ENCODE data around the gene DPY19L1.
"Not testable (repeated sequence)": the region's sequence is repeated elsewhere in the genome, so short reads cannot be mapped to it uniquely, and the experiment has no call there.

DPY19L1 gene

DNA sequence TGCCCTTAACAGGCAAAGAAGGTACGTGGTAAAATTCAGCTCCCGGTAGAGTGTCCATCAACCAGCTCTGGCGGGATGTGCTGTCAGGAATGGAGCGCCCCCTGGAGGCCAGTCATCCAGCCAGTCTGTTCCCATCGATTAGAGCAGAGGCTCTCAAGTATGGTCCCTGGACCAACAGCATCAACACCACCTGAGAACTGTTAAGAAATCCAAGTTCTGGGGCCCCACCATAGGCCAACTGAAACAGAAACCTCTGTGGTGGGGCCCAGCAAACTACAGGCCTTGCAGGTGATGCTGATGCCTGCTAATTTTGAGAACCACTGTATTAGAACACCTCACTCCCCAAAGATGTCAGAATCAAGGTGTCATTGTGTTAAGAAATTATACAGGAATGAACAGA lies 109.2 kb downstream of the DPY19L1 start:
- DNase-seq (ENCODE audit: low read depth in 2 of 2, low spot score in 1 of 2): peak in 1 of 2 donors; percentile 4

DNA sequence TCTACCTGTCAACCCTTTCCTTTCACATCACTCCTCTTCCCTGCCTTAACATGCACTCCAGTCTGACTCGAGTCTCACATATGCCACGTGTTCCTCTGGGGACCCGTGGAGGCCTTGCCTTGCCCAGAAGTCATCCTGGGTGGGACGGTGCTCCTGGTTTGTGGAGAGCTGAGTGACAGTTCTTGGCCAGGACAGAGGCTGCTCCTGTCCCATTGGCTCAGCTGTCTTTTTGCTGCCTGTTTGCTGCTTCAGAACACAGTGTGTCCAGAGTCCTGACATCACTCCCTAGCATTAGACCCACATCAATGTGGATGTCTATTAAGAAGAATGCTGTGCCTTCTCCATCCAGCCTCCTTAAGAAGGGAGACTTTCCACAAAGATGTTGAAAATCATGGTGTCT lies 116.8 kb downstream of the DPY19L1 start:
- not testable (repeated sequence) for DNase-seq (ENCODE audit: low read depth in 2 of 2, low spot score in 1 of 2)

DNA sequence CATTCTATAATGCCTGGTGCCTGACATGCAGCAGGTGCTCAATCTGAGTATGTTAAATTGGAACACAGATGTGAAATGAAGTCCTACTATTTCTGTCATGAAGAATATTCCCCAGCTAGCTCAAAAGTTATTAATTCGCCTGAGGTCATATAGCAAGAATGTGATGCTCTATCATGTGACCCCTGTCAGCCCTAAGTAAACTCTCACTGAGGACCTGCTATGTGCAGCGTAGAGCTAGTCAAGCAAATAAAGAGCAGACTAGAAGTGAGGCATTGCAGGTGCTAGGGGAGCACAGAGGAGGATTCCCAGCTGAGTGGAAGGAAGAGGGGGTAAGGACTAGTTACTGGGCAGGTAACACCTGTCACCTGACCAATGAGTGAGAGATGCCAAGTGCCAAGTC lies 118.2 kb downstream of the DPY19L1 start:
- not testable (repeated sequence) for DNase-seq (ENCODE audit: low read depth in 2 of 2, low spot score in 1 of 2)

DNA sequence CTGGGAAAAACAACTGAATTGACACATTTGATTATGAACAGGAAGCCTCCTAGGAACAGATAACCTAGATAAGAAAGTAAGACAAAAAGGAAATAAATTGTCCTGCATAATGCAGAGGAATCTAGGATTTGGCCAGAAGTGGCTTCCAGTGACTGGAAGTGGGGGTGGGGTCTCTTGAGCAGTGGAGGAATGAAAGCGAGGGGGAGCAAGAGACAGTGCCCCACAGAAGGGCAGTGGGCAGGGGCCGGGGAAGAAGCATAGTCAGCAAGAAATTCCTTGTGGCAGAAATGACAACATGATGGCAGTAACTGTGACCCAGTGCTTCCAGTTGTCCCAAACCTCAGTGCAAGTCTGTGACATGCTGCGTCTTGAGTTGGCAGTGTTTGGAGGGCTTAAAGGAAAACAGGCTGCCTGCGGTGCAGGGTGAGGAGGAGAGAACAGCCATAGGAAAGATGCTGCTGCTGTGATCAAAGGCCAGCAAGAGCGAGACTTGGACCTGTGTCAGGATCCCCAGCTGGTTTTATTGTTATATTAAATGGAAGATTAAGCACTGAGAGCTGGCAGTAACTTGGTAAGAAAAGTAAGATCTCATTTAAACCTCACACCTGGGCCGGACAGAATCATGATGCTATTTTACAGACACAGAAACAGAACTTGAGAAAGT lies 119.0 kb downstream of the DPY19L1 start:
- DNase-seq (ENCODE audit: low read depth in 2 of 2, low spot score in 1 of 2): not testable (repeated sequence)

DNA sequence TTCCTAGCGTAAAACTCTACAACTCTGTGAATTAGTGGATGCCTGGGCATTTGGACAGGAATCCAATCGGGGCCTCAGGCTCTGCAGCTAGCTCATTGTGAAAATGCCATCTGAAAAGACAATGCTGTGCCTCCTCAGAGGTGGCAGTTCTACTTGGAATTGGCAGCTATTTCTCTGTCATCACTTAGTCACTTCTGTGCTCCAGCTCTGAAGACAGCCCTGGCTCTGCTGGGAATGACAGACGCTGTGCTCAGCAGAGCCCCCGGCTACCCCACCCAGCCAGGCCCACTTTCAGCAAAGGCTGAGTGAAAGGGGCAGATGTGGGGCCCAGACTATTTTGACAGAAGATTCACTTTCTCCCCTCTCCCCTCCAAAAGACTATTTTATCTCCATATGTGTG lies 119.8 kb downstream of the DPY19L1 start:
- not testable (repeated sequence) for DNase-seq (ENCODE audit: low read depth in 2 of 2, low spot score in 1 of 2)

DNA sequence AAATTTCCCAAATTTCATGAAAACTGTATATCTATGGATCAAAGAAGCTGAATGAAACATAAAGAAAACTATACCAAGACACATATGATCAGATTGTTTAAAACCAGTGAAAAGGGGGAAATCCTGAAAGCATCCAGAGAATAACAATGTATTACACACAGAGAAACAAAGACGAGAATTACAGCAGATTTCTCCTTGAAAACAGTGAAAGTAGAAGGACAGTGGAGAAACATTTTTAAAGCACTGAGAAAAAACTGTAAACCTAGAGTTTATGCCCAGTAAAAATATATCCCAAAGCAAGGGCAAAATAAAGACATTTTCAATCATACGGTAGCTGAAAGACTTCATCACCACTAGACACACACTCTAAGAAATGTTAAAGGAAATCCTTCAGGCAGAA lies 121.0 kb downstream of the DPY19L1 start:
- no peak for DNase-seq (ENCODE audit: low read depth in 2 of 2, low spot score in 1 of 2)

DNA sequence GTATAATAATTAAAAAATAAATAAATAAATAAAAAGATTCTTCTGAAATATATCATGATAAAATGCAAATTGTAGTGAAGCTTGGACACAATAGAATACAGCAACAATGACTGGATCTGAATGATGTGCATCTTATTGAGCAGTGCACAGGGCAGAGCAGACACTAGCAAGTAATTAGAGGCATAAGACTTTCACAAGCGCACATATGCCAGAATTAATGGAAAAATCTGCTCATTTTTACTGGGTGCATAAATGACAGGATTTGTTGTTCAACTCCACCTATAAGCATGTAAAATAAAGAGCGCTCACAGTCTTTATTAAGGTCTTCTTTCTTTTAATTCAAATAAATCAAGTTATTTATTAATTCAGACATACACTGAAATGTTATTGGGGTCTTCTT lies 125.0 kb downstream of the DPY19L1 start:
- DNase-seq (ENCODE audit: low read depth in 2 of 2, low spot score in 1 of 2): no peak

DNA sequence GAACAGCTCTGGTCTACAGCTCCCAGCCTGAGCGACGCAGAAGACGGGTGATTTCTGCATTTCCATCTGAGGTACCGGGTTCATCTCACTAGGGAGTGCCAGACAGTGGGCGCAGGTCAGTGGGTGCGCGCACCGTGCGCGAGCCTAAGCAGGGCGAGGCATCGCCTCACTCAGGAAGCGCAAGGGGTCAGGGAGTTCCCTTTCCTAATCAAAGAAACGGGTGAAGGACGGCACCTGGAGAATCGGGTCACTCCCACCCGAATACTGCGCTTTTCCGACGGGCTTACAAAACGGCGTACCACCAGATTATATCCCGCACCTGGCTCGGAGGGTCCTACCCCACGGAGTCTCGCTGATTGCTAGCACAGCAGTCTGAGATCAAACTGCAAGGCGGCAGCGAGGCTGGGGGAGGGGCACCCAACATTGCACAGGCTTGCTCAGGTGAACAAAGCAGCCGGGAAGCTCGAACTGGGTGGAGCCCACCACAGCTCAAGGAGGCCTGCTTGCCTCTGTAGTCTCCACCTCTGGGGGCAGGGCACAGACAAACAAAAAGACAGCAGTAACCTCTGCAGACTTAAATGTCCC lies 130.9 kb downstream of the DPY19L1 start:
- not testable (repeated sequence) for DNase-seq (ENCODE audit: low read depth in 2 of 2, low spot score in 1 of 2)

DNA sequence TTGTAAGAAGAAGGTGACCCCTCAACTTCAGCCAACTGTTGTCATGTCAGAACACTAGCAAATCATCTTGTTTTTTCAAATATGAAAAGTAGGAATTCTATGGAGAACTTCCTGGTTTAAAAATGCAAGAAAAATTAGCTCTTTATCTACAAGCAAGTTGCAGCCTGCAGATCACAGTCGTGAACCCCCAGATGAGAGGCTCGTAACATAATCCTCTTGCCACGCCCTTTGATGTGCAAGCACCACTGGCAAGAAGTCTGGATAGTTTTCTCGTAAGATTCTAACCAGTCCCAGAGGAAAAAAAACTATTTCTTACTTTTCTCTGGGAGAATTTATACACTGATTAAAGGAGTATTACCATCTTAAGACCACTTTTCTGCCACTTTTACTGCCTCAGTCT lies 132.3 kb downstream of the DPY19L1 start:
- DNase-seq (ENCODE audit: low read depth in 2 of 2, low spot score in 1 of 2): no peak

DNA sequence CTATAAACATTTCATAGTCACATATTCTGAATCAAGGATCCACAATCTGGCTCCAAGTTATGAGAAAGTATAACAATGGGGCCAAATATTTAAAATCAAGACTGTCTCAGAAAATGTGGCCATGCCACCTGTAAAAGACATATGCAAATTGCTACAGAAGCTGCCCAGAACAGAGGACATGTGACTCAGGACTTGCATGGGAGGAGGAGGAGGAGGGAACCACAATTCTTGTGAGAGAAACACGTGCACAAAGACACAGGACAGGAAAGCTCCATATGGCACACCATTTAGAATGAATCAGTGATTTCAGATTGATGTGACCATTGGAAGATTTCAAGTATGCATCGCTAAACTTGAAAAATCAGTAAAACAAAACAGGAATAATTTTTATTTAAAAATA lies 133.4 kb downstream of the DPY19L1 start:
- DNase-seq (ENCODE audit: low read depth in 2 of 2, low spot score in 1 of 2): not testable (repeated sequence)

DNA sequence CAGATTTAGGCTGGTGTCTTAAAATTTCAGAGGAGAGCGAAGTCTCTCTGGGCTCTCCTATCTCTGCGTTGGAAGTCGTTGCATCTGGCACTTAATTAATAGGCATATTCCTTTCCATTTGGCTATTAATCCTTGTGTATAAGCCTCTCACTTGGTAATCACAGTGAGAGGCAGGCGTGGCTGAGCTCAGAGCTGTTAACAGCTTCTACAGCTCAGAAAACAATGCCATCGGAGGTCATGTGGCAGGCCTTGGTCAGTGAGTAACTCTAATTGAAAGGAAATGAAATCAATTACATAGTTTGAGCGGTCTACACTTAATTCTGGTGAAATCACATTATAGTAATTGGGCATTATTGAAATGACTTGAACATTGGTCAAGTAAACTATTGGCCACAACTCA lies 135.1 kb downstream of the DPY19L1 start:
- DNase-seq (ENCODE audit: low read depth in 2 of 2, low spot score in 1 of 2): no peak

DNA sequence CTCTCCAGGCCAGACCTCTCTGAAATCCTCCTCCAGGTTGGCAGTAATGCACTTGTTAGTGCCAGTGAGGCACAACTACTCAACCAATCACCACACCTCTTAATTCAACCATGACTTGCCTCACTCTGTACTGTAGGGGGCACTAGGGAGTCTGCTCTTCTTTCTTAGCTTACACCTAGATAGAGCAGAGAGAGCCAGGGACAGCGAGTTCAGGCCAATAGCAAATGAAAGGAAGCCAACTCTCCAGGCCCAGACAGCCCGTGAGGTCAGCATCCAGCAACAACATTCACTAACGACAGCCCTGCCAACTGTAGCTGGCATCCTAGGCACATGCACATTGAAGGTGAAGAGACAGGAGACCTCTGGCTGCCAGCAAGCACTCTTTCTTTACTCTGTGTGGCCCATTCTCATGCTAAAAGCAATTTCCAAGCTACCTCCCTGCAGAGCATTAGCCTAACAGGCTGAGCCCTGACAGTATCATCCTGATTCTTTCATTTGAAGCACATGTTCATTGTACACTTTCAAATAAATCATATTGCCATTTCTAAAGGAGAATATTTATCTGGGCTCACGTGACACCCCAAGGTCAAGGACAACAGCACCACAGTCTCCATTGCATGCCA lies 136.3 kb downstream of the DPY19L1 start:
- no peak for DNase-seq (ENCODE audit: low read depth in 2 of 2, low spot score in 1 of 2)

DNA sequence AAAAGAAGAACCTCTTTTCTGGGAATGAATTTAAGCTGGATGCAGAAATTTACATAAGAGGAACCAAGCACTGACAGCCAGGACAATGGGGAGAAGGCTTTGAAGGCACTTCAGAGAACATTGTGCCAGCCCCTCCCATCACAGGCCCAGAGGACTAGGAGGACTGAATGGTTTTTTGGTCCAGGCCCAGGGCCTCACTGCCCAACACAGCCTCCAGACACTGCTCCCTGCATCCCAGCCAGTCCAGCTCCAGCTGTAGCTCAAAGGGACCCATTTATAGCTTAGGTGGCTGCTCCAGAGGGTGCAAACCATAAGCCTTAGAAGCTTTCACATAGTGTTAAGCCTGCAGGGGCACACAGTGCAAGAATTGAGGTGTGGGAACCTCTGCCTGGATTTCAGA lies 142.1 kb downstream of the DPY19L1 start:
- no peak for DNase-seq (ENCODE audit: low read depth in 2 of 2, low spot score in 1 of 2)

DNA sequence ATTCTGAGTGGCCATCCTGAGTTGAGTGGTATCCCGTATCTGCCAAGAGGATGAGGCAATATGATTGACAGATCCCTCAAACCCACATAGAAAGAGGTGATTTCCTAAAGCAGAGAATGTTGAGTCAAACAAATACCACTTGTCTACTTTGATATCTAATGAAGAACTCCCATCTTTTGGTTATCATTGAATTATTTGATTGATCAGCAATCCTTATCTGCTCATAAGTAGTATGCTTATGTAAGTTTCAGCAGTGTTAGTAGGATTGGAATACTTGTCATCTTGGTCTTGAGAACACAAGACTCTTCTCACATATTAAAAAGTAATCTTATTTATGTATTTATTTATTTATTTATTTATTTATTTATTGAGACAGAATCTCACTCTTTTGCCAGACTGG lies 147.3 kb downstream of the DPY19L1 start:
- no peak for DNase-seq (ENCODE audit: low read depth in 2 of 2, low spot score in 1 of 2)

DNA sequence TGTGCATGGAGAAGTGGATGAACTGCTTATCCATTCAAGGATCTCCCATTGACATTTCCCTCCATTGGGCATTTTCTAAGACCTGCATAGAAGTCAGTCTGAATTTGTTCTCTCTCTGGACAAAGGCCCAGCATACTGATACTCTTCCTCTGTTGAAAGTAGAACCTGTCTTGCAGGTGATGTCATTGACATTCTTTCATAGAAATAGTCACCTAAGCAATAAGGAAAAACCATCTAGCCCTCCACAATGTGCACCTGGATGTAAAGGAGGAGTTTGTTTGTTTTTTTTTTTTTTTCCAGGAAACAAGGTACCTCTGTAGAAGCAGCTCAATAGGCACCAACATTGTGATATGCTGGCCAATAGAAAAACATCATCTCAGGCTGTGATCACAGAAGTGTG lies 150.4 kb downstream of the DPY19L1 start:
- no peak for DNase-seq (ENCODE audit: low read depth in 2 of 2, low spot score in 1 of 2)

DNA sequence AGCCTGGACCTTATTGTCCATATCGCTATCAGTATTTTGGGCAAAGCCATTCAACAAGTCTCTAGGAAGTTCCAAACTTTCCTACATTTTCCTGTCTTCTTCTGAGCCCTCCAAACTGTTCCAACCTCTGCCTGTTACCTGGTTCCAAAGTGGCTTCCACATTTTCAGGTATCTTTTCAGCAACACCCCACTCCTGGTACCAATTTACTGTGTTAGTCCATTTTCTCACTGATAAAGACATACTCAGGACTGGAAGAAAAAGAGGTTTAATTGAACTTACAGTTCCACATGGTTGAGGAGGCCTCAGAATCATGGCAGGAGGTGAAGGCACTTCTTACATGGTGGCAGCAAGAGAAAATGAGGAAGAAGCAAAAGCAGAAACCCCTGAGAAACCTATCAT lies 153.4 kb downstream of the DPY19L1 start:
- DNase-seq (ENCODE audit: low read depth in 2 of 2, low spot score in 1 of 2): not testable (repeated sequence)

DNA sequence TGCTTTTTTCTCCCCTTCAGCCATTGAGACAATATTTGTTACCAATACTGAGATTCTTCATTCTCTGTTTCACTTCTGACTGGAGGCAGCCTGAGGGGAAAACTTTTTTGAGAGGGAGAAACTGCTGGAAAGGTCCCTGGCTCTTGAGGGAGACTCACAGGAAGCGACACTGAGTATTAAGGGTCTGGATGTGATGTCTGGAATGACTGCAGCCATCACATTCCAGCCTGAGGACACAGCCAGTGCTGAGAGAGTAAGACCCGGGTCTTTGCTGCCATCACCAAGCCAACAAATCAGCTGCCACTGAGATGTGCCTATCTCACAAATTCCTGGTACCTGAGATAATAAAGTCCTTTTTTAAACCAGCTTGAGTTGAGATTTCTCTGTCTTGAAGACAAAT lies 157.4 kb downstream of the DPY19L1 start:
- DNase-seq (ENCODE audit: low read depth in 2 of 2, low spot score in 1 of 2): no peak

DNA sequence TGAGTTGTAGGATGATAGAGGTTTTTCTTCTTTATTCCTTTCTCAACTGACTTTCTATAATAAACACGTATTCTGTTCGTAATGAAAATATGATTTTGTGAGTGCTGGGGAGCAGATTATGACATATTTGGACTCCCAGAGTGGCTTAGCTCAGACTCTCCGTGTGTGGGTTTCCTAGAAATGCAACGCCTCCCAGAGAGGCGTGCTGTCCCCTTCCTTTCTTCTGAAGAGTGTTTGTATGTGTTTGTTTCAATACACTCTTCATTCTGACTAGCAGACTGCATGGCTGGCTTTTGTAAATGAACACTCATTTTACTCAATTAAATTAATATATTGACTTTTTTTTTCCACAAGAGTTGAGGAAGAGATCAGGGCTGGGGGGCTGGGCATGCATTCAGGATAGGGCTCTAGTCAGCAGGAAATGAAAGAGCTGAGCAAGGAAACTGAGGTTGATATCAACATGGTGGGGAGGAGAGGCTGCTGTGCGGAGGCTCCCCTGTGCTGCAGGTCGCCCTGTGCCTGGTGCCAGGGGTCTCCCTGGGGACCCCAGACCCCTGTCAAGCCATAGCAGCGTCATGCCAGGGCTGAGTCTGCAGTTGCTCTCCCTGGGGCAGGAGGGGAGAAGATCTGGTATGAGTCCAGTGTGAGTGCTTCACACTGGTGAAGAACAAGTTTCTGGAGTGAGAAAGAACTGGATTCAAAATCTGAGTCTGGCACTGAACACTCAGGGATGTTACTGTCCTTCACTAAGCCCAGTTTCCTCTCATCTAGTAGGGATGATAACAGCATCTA lies 158.1 kb downstream of the DPY19L1 start:
- not testable (repeated sequence) for DNase-seq (ENCODE audit: low read depth in 2 of 2, low spot score in 1 of 2)

Data from stimulated activated CD8-positive, alpha-beta memory T cell treated with anti-CD3 and anti-CD28 coated beads, Interleukin-4, amount 100 ng/mL, for 4 hours (primary cell).